GM19043 (cell line): ENCODE results near the gene CIC.
"Not testable (repeated sequence)": the region's sequence is repeated elsewhere in the genome, so short reads cannot be mapped to it uniquely, and the experiment has no call there.

Experiments used
- ATAC-seq: cut with Tn5 transposase; IDR thresholded peaks from one replicate; pipeline ENCODE4 v1.9.1; 2021; ENCODE audit warnings: low read depth; ENCODE audit not compliant: unreplicated experiment

Gene CIC

GRCh38 chr19:42325896-42326771 lies 57.1 kb downstream of the CIC start:
- peak; percentile 11 for ATAC-seq

GRCh38 chr19:42326969-42327368 lies 57.9 kb downstream of the CIC start:
- ATAC-seq: no peak

GRCh38 chr19:42327381-42327780 lies 58.3 kb downstream of the CIC start:
- no peak for ATAC-seq

DNA sequence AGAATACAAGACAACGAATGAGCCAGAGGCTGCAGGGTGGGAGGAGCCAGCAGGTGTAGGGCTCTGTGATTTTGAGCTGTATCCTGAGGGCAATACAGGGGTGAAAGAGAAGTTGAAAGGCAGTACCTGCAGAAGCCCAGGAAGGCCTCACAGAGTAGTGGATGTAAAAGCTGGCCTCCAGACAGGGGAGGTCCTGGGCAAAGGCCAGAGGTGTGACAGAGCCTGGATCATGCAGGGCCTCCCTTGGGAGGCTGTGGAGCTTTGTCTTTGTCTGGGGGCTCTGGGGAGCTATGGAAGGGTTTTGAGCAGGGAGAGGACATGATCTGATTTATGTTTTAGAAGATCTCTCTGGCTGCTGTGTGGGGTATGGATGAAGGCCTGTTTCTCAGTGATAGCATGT lies 59.1 kb downstream of the CIC start:
- no peak for ATAC-seq

DNA sequence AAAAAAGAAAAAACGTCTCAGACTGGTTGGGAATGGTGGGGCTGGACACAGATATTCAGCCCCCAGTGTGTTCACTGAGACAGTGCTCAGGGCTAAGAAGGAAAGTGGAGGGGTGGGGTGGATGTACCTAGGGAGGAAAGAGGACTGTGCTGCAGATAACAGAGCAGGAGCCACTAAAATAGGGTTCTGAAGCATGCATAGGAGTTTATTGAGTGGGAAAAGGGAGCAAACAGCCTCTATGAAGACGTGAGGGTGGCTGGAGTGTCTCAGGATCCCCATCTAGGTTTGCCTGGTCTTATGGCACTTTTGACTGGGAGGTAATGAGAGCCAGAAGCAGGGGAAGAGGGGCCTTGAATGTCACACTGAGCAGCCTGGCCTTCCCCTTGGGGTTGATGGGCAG lies 59.8 kb downstream of the CIC start:
- no peak for ATAC-seq

- no peak for ATAC-seq
These were observed 61.2 kb downstream of the CIC start for GRCh38 chr19:42330241-42330711.

GRCh38 chr19:42331333-42331732 lies 62.3 kb downstream of the CIC start:
- ATAC-seq: not testable (repeated sequence)

DNA sequence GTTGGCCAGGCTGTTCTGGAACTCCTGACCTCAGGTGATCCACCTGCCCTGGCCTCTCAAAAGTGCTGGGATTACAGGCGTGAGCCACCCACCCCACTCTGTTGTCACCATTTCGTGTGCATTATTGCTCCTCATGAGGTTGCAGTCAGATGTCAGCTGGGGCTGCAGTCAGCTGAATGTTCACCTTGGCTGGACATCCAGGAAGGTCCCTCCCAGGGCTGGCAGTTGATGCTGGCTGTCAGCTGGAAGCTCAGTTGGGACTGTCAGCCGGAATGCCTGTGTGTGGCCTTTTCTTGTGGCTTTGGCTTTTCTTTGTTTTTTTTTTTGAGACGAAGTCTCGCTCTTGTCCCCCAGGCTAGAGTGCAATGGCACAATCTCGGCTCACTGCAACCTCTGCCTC lies 63.0 kb downstream of the CIC start:
- ATAC-seq: no peak

DNA sequence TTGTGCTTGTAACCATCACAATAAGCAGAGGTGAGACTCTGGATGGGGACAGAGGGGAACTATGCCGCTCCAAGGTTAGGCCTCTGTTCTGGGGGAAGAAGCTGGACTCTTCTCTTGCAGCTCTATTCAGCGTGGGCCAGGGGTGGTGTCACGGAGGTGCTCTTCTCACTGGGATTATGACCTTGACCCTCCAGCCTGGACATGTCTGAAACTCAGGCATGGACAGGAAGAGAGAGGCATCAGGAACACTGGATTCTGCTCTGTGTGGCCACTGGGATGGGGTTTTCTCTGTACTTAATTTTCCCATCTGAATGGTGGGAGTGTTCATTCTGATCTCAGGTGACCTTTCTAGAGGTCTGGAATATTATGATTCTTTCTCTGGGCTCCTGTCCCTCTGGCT lies 64.0 kb downstream of the CIC start:
- no peak for ATAC-seq

DNA sequence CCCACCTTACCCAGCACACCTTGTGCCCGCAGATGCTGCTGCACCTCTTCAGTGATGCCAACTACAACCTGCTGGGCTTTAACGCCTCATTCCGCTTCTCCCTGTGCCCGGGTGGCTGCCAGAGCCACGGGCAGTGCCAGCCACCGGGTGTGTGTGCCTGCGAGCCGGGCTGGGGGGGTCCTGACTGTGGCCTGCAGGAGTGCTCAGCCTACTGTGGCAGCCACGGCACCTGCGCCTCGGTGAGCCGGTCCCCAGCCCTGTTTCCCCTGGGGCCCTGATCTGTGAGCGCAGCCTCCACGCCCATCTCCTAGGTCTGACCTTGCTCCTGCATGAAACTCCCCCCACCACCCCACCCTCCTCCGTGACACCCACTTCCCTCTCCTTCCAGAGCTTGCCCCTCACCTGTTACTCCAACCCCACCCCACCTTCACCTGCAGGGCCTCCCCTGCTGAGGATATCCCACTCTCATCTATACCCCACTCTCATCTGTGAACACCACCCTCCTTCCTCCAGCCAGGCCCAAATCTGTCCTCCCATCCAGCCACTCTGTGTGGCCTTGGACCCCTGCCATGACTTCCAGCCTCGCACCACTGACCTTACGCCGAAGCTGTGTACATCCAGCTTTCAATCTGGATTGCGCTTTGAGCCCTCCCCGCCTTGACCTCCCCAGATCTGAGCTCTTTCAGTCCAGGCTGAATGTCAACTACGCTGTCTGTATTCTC lies 65.1 kb downstream of the CIC start:
- no peak for ATAC-seq

GRCh38 chr19:42334697-42335373 lies 65.8 kb downstream of the CIC start:
- ATAC-seq: no peak

DNA sequence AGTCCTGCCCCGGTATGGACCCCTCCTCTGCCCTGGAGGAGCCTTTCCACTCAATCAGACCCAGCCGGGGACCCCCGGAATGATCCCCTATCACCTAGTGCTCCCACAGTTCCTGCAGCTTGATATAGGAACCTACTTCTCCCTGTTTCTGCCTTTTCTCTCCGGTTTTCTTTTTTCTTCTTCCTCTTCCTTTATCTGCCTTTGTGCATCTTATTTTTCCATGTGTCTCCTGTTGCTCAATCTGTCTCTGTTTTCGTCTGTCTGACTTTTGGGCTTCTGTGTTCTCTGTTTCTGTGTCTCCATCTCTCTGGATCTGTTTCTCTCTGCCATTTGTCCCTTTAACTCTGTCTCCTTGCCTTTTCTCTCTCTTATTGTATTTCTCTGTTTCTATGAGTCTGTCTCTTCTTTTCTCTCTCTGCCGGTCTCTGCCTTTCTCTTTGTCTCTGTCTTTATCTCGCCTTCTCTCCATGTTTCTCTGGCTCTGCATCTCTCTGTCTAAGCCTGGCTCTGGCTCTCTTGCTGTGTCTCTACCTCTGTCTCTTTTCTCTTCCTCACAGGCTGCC lies 66.4 kb downstream of the CIC start:
- no peak for ATAC-seq

GRCh38 chr19:42335971-42336370 lies 66.9 kb downstream of the CIC start:
- no peak for ATAC-seq

- not testable (repeated sequence) for ATAC-seq
These were observed 70.2 kb downstream of the CIC start for GRCh38 chr19:42339126-42339860.

DNA sequence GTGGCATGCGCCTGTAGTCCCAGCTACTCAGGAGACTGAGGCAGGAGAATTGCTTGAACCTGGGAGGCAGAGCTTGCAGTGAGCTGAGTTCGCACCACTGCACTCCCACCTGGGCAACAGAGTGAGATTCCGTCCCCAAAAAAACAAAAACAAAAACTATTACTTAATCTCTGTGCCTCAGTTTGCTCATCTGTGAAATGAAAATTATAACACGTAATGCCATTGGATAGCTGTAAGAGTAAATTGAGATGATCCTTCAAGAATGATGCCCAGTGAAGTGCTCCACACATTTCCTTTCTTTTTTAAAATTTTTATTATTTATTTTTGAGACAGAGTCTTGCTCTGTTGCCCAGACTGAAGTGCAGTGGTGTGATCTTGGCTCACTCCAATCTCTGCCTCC lies 70.9 kb downstream of the CIC start:
- not testable (repeated sequence) for ATAC-seq

DNA sequence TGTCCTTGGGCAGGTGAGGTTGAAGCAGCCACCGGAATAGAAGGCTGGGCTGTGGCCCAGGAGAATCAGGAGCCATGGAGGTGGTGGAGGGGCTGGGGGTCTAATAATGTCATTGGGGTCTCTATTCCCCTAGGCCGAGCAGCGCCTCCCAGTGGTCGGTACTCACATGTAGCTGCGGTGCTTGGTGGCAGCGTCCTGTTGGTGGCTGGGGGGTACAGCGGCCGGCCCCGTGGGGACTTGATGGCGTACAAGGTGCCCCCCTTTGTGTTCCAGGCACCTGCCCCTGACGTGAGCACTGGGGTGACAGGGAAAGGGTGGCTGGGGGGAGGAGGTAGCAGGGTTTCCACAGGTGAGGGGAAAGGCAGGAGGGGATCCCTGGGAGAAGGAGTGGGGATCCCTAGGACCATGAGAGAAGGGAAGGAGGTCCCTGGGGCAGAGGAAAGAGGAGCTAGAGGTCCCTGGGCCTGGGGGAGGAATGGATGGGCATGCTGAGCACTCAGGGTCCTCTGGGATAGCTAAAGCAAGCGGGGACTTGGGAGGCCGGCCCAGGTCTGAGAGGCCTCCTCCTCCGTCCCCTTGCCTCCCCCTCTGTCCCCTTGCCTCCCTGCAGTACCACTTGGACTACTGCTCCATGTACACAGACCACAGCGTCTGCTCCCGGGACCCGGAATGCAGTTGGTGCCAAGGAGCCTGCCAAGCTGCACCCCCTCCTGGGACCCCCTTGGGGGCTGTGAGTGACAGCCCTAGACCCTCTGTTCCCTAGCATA lies 74.5 kb downstream of the CIC start:
- ATAC-seq: no peak

- ATAC-seq: no peak
These were observed 75.4 kb downstream of the CIC start for GRCh38 chr19:42344336-42344893.
